HepG2 (cell line): ENCODE results near the gene TMEM253. TPM values are rescaled to one million over a fixed set of nuclear protein-coding genes. Genes with fewer than 3 reads are reported as not detected.

Source experiments
- ATAC-seq: fragments of 200-7000 bp; cut with Tn5 transposase; 3 replicates; pipeline ENCODE4 v1.9.1; 2020; ENCODE audit warnings: mild to moderate bottlenecking, moderate library complexity
- BruUV-seq: library from RNA; stranded (reverse); fragments of 400-500 nt; replicated peaks from 2 replicates; lab custom pipeline; 2021; lab: Mats Ljungman, UMichigan
- CTCF ChIA-PET: fragments of 300-600 bp; formaldehyde crosslinking; extraction: SDS; loops from one replicate; lab custom pipeline; 2021; ENCODE audit warnings: low total read pairs, inconsistent platforms, low intra/inter-chr PET ratio; lab: Yijun Ruan, JAX
- POLR2A ChIA-PET: fragments of 350-600 bp; sonication (Branson Sonifier 250); formaldehyde crosslinking; loops from one replicate; lab custom pipeline; 2020; ENCODE audit warnings: antibody characterized with exemption, inconsistent platforms; lab: Yijun Ruan, JAX
- DNase-seq: peaks from one replicate; pipeline ENCODE4 v3.0.0-alpha.2; 2015; ENCODE audit warnings: low spot score
- FAIRE-seq: peaks from 3 replicates; lab custom pipeline; 2011; peaks lifted over from hg19 to GRCh38; lab: Jason Lieb, UNC
- H2AFZ ChIP-seq: one replicate; pipeline ENCODE4 v1.6.1; 2011; ENCODE audit warnings: low read length, inconsistent platforms
- H3K27ac ChIP-seq: fragments of 300-600 bp; 3 replicates; pipeline ENCODE4 v1.8.0; 2011; ENCODE audit warnings: mixed run types, mild to moderate bottlenecking, mixed read lengths, low read length, inconsistent platforms; ENCODE audit not compliant: insufficient read depth; ENCODE audit errors: extremely low read length
- H3K27me3 ChIP-seq, 2 experiments: fragments of 200-600 bp in 1 of 2; 2 replicates in 1 of 2; 3 replicates in 1 of 2; pipeline versions ENCODE4 v1.6.0 to v1.8.0; 2011; ENCODE audit warnings: low read length in 2 of 2, mild to moderate bottlenecking in 2 of 2, moderate library complexity in 2 of 2, inconsistent platforms in 1 of 2; ENCODE audit not compliant: insufficient read depth in 2 of 2, control insufficient read depth in 1 of 2
- H3K36me3 ChIP-seq, 2 experiments: fragments of 200-600 bp in 1 of 2; replicated peaks in 1 of 2; 2 replicates in 1 of 2; 3 replicates in 1 of 2; pipeline versions ENCODE4 v1.5.1 to v1.8.0; 2011; ENCODE audit warnings: low read length in 2 of 2, inconsistent platforms in 1 of 2; ENCODE audit not compliant: insufficient read depth in 2 of 2, control insufficient read depth in 1 of 2
- H3K4me1 ChIP-seq: 2 replicates; pipeline ENCODE4 v1.5.1; 2012; ENCODE audit warnings: low read length, inconsistent platforms; ENCODE audit not compliant: insufficient read depth
- H3K4me2 ChIP-seq: 2 replicates; pipeline ENCODE4 v1.6.0; 2011; ENCODE audit warnings: low read depth, low read length, inconsistent platforms
- H3K4me3 ChIP-seq, 3 experiments: fragments of 200-600 bp in 1 of 3; sonication (generic), shearing (Covaris generic) in 1 of 3; replicated peaks in 1 of 3; 2 replicates each; pipeline ENCODE4 v1.5.1; 2011 to 2016; ENCODE audit warnings: low read length in 3 of 3, inconsistent platforms in 2 of 3, low read depth in 2 of 3, mild to moderate bottlenecking in 2 of 3, control low read depth in 1 of 3, mixed read lengths in 1 of 3; ENCODE audit not compliant: insufficient read depth in 1 of 3
- H3K79me2 ChIP-seq: one replicate; pipeline ENCODE4 v1.6.1; 2011; ENCODE audit warnings: low read length, inconsistent platforms; ENCODE audit not compliant: insufficient read depth
- H3K9ac ChIP-seq: 2 replicates; pipeline ENCODE4 v1.6.0; 2011; ENCODE audit warnings: mild to moderate bottlenecking, low read depth, low read length, inconsistent platforms; ENCODE audit not compliant: insufficient read depth
- H3K9me3 ChIP-seq: 2 replicates; pipeline ENCODE4 v1.5.1; 2012; ENCODE audit warnings: mild to moderate bottlenecking, low read length
- H4K20me1 ChIP-seq: 2 replicates; pipeline ENCODE4 v1.6.0; 2011; ENCODE audit warnings: inconsistent platforms, mild to moderate bottlenecking, low read length, moderate library complexity; ENCODE audit not compliant: insufficient read depth
- BRCA1 ChIP-seq: sonication (generic); formaldehyde crosslinking; IDR thresholded peaks from 2 replicates; pipeline ENCODE4 v1.4.0; 2020; ENCODE audit warnings: missing genetic modification reagents
- ISX ChIP-seq: sonication (generic); formaldehyde crosslinking; conservative IDR thresholded peaks from 2 replicates; pipeline ENCODE4 v1.5.0; 2020; ENCODE audit warnings: missing genetic modification reagents
- KLF12 ChIP-seq: sonication (generic); formaldehyde crosslinking; IDR thresholded peaks from 2 replicates; pipeline ENCODE4 v1.4.0; 2020; ENCODE audit warnings: missing genetic modification reagents, borderline replicate concordance
- RARG ChIP-seq: sonication (generic); formaldehyde crosslinking; IDR thresholded peaks from 2 replicates; pipeline ENCODE4 v1.4.0; 2020; ENCODE audit warnings: low read depth, mild to moderate bottlenecking, missing genetic modification reagents
- ZNF432 ChIP-seq: sonication (generic); formaldehyde crosslinking; IDR thresholded peaks from 2 replicates; pipeline ENCODE4 v1.5.0; 2020; ENCODE audit warnings: missing genetic modification reagents, mild to moderate bottlenecking, borderline replicate concordance
- WGBS: methylation state at CpG from one replicate; pipeline ENCODE4 v1.1.6; 2017; ENCODE audit warnings: low lambda C conversion rate; 5-methylcytosine and 5-hydroxymethylcytosine counted together
- in situ Hi-C: cut with HindIII; loops from 2 replicates; pipeline ENCODE4 v1.10.0; 2017; ENCODE audit warnings: low pct_unique_long_range_greater_than_20kb; ENCODE audit not compliant: extremely low pct_ligation_motif_present
- intact Hi-C: fragments of 100-400 bp; cut with micrococcal nuclease; formaldehyde crosslinking; loops from one replicate; pipeline ENCODE4 v1.10.0; 2022; ENCODE audit not compliant: unreplicated experiment
- polyA plus RNA-seq, 8 experiments: library from polyadenylated mRNA; depleted of rRNA in 3 of 8; stranded (reverse) in 7 of 8; unstranded in 1 of 8; fragments of >200 nt; fragmentation: Illumina TruSeq in 4 of 8; extraction: Trizol in 4 of 8; gene quantifications; 2 replicates each; pipeline versions ENCODE4 v1.2.1 to v1.2.3, GENCODE V29; 2011 to 2016; ENCODE audit warnings: low read depth in 4 of 8, missing spikeins in 1 of 8, mixed read lengths in 1 of 8; ENCODE audit not compliant: insufficient read depth in 1 of 8
- total RNA-seq, 5 experiments: library from RNA; depleted of rRNA; stranded (reverse); fragments of >200 nt; fragmentation: Illumina TruSeq; extraction: Trizol; gene quantifications; 2 replicates each; pipeline ENCODE4 v1.2.3, GENCODE V29; 2016; ENCODE audit warnings: low read depth in 1 of 5
- TF ChIP-seq, protein P1 (sequence below): sonication (generic); formaldehyde crosslinking; IDR thresholded peaks from 2 replicates; pipeline ENCODE4 v1.4.0; 2020; ENCODE audit warnings: mild to moderate bottlenecking, missing genetic modification reagents
- TF ChIP-seq, protein P2 (sequence below): sonication (generic); formaldehyde crosslinking; IDR thresholded peaks from 2 replicates; pipeline ENCODE4 v1.9.0; 2022; ENCODE audit warnings: missing genetic modification reagents, mild to moderate bottlenecking, borderline replicate concordance
- TF ChIP-seq, protein P3 (sequence below): sonication (generic); formaldehyde crosslinking; IDR thresholded peaks from 2 replicates; pipeline ENCODE4 v1.4.0; 2020; ENCODE audit warnings: missing genetic modification reagents

TMEM253 gene
- total and polyA plus RNA-seq, 2 of the 13 experiments (the other 11 are each of a cell fraction or from before 2014, with no cell fraction given), result 0.29 to 0.45 TPM

DNA sequence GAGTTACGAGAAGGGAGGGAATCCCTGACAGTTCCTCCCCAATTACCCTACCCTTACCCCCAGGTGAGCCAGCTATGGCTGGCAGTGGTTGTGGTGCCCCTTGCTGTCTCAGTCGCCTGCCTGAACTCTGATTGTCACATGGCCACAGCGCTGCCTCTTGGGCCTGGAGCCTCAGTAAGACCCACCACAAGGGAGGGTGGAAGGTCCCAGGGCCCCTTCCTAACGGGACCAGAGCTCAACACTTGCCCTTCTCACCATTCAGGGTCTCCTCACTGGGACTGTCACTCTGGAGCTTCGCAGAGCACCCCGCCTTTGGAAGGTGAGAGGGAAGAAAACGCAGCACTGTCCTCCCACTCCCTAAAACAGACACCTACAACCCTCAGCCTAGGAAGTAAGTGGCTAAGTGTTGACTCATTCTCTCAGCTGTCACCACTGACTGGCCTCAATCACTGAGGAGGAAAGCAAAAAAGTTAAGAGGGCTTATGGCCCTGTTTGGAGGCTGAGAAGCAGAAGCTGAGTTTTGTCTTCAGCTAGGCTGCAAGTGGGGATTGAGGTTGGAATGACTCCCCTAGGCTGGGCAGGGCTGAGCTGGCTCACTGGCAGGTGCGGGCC, 1.0 kb downstream of the TMEM253 start:
- FAIRE-seq, result no peak
- no peak overlapping the region for H3K27ac ChIP-seq
- BruUV-seq, result no TSS peak
- peaks cover 76% of the 10 kb centered on the region for H3K4me1 ChIP-seq
- ATAC-seq, result no peak
- H3K79me2 ChIP-seq, result peaks cover 21% of the 10 kb centered on the region
- ChIA-PET POLR2A (interaction anchor here (3.7 to 6.5 kb wide), 3 partner anchors 7 to 87 kb away, joined by 41 to 141 read pairs (median 91); partner anchors contain the start of gene ARHGEF40), CTCF (interaction anchor here (8.0 kb wide), 1 partner anchor 9 kb away, joined by 320 read pairs; the partner anchor contains the start of gene ZNF219)
- no peaks in the 10 kb centered on the region for H3K9me3 ChIP-seq
- TF ChIP-seq, protein P1, sequence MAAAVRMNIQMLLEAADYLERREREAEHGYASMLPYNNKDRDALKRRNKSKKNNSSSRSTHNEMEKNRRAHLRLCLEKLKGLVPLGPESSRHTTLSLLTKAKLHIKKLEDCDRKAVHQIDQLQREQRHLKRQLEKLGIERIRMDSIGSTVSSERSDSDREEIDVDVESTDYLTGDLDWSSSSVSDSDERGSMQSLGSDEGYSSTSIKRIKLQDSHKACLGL, result 0 out of 2 replicates have a peak, but pooled peaks have one; percentile 8
- no peak for TF ChIP-seq KLF12 (CRISPR knock-in tag)
- no peak for TF ChIP-seq ISX (CRISPR knock-in tag)
- TF ChIP-seq, protein P2, sequence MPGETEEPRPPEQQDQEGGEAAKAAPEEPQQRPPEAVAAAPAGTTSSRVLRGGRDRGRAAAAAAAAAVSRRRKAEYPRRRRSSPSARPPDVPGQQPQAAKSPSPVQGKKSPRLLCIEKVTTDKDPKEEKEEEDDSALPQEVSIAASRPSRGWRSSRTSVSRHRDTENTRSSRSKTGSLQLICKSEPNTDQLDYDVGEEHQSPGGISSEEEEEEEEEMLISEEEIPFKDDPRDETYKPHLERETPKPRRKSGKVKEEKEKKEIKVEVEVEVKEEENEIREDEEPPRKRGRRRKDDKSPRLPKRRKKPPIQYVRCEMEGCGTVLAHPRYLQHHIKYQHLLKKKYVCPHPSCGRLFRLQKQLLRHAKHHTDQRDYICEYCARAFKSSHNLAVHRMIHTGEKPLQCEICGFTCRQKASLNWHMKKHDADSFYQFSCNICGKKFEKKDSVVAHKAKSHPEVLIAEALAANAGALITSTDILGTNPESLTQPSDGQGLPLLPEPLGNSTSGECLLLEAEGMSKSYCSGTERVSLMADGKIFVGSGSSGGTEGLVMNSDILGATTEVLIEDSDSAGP, result 0 out of 2 replicates have a peak, but pooled peaks have one; percentile 48
- 0 out of 2 replicates have a peak, but pooled peaks have one; percentile 40 for TF ChIP-seq ZNF432 (CRISPR knock-in tag)
- TF ChIP-seq, protein P3, sequence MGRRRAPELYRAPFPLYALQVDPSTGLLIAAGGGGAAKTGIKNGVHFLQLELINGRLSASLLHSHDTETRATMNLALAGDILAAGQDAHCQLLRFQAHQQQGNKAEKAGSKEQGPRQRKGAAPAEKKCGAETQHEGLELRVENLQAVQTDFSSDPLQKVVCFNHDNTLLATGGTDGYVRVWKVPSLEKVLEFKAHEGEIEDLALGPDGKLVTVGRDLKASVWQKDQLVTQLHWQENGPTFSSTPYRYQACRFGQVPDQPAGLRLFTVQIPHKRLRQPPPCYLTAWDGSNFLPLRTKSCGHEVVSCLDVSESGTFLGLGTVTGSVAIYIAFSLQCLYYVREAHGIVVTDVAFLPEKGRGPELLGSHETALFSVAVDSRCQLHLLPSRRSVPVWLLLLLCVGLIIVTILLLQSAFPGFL (CRISPR knock-in tag), result no peak
- TF ChIP-seq BRCA1, result no peak
- TF ChIP-seq RARG (CRISPR knock-in tag), result no peak
- intact Hi-C loops, result no loop called here
- H3K36me3 ChIP-seq, result no peaks in the 10 kb centered on the region
- no peak overlapping the region for H2AFZ ChIP-seq
- no peaks in the 10 kb centered on the region; a peak in 1 of 5 replicates for H3K27me3 ChIP-seq
- no peaks in the 10 kb centered on the region for H4K20me1 ChIP-seq
- DNase-seq, result no peak
- peak overlapping the region in 1 of 3 experiments; percentile 82; a peak in 1 of 6 replicates for H3K4me3 ChIP-seq
- in situ Hi-C loops, result loop anchor here (5.0 kb wide), 2 partner anchors 35 to 85 kb away; no protein-coding TSS in a partner anchor
- 89% methylated on average over 8 of the region's 8 CpGs for WGBS
- peak overlapping the region; percentile 94 for H3K4me2 ChIP-seq
- 0 out of 2 replicates have a peak overlapping the region, but pooled peaks have one; percentile 95 for H3K9ac ChIP-seq
